ENCODE data around the gene HNF4A.

- no peak for TF ChIP-seq FOXM1 (IDR thresholded peaks at IDR 0.05; ENCODE audit: low read depth)
- TF ChIP-seq FOXJ3 (CRISPR knock-in tag; IDR thresholded peaks at IDR 0.05): no peak
- TF ChIP-seq ELF1 (IDR thresholded peaks at IDR 0.05): no peak
- no peak for TF ChIP-seq CHD2 (IDR thresholded peaks at IDR 0.05; ENCODE audit: low read length, partially characterized antibody)
- no peak for TF ChIP-seq RAD21 (IDR thresholded peaks at IDR 0.05; ENCODE audit: low read length)
- TF ChIP-seq, protein P1, sequence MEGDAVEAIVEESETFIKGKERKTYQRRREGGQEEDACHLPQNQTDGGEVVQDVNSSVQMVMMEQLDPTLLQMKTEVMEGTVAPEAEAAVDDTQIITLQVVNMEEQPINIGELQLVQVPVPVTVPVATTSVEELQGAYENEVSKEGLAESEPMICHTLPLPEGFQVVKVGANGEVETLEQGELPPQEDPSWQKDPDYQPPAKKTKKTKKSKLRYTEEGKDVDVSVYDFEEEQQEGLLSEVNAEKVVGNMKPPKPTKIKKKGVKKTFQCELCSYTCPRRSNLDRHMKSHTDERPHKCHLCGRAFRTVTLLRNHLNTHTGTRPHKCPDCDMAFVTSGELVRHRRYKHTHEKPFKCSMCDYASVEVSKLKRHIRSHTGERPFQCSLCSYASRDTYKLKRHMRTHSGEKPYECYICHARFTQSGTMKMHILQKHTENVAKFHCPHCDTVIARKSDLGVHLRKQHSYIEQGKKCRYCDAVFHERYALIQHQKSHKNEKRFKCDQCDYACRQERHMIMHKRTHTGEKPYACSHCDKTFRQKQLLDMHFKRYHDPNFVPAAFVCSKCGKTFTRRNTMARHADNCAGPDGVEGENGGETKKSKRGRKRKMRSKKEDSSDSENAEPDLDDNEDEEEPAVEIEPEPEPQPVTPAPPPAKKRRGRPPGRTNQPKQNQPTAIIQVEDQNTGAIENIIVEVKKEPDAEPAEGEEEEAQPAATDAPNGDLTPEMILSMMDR (IDR thresholded peaks at IDR 0.05): no peak
- no peak for TF ChIP-seq POLR2AphosphoS5 (IDR thresholded peaks at IDR 0.05; ENCODE audit: low read depth, low read length)
These were observed 119.8 kb downstream of the HNF4A start for GRCh38 chr20:44475372-44475693.
